ENCODE data around the gene ITGAE.
"Not testable (repeated sequence)": the region's sequence is repeated elsewhere in the genome, so short reads cannot be mapped to it uniquely, and the experiment has no call there.

The ITGAE gene

DNA sequence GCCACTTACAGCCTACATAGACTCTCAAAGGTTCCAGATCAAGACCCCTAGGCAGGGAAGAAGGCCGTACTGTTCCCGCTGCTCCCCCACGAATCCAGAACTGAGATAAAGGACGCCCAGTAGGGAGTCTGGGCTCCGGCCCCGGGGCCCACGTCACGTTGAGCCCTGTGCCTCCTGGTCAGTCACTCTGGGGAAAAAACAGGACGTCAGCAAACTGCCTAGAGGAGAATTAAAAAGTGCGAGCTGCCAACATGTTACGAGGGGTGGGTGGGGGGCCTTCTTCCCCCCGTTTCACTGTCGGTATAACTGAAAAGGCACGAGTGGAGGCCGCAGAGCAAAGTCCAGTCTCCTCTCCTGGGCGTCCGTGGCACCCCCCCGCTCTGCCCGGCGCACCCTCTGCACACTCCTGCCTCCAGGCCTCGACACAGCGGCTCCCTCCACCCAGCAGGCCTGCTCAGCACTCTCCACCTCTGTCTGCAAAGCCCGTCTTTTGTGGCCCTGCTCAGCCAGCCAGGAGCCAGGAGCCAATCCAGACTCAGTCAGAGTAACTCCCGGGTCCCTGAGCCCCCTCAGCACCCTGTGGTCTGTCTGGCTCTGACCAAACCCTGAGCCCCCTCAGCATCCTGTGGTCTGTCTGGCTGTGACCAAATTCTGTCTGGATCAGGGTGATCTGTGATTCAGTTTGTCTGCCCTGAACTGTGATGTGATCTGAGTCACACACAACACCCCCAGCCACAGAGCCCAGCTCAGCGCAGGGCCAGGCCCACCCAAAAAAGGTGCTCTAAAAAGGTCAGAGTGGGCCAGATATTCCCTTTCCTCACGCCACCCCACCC lies 6.2 kb downstream of the ITGAE start:
- no peak for DNase-seq

DNA sequence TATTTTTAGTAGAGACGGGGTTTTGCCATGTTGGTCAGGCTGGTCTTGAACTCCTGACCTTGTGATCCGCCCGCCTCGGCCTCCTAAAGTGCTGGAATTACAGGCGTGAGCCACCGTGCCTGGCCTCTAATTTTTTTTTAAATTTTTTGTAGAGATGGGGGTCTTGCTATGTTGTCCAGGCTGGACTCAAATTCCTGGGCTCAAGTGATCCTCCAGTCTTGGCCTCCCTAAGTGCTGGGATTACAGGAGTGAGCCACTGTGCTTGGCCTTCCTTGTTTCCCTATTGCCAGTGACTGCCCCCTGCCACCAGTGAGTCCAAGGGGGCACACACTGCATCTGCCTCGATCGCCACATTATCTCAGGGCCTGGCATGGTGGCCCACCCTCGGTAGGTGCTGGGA lies 6.8 kb downstream of the ITGAE start:
- DNase-seq = not testable (repeated sequence)

DNA sequence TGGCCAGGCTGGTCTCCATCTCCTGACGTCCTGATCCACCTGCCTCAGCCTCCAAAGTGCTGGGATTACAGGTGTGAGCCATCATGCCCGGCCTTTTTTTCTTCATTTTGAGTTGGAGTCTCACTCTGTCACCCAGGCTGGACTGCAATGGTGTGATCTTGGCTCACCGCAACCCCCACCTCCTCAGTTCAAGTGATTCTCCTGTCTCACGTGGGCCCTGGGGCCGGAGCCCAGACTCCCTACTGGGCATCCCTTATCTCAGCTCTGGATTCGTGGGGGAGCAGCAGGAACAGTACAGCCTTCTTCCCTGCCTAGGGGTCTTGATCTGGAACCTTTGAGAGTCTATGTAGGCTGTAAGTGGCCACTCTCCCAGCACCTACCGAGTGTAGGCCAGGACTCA lies 7.7 kb downstream of the ITGAE start:
- not testable (repeated sequence) for DNase-seq

DNA sequence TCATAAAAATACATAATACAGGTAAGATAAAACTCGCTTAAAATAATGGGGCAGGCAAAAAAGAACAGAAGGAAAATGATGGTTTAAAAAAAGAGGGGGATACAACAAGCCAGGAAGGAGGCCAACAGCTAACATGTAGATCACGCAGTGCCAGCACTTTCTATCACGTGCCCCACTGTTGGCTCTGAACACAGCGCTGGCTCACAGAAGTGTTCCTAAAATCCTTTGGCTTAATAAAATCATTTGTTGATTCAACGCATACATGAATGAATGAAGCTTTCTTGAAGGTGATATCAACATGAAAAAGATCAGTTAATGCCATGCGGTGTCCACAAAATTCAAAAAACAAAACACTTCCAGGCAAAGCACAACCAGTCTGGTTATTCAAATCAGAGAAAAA lies 8.5 kb downstream of the ITGAE start:
- DNase-seq = no peak

DNA sequence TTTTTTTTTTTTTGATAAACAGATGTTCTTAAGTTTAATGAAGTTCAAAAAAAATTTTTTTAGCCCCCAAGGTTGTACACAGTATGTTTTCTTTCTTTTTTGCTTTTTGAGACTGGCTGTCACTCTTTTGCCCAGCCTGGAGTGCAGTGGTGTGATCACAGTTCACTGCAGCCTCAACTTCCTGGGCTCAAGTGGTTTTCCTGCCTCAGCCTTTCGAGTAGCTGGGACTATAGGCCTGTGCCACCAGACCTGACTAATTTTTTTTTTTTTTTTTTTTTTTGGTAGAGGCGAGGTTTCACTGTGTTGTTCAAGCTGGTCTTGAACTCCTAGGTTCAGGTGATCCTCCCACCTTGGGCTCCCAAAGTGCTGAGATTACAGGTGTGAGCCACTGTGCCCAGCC lies 12.8 kb downstream of the ITGAE start:
- DNase-seq = no peak

DNA sequence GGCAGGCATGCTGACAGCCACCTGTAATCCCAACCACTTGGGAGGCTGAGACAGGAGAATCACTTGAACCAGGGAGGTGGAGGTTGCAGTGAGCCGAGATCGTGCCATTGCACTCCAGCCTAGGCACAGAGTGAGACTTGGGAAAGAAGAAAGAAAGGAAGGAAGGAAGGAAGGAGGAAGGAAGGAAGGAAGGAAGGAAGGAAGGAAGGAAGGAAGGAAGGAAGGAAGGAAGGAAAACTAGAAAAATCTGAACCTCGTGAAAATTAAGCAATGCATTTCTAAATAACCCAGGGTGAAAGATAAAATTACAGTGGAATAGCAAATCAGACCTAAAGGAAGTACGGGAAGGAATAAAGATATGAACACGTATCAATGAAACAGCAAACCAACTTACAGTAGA lies 15.7 kb downstream of the ITGAE start:
- not testable (repeated sequence) for DNase-seq

DNA sequence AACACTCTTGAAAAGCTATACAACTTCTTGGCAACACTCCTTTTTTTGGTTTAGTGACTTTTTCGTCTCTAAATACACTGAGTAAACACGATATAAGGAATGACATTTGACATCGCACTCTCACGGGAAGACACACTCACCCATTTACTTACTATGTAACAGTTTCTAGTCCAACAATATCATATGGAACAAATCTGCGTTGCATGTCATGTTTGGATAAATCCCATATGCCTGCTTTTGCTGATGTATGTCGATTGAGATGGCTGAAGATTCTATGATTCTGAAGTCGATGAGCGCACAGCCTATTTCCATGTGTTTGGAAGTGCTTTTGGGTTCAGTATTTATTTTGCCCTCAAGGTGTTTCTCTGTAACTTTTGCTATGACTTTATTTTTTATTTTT lies 18.2 kb downstream of the ITGAE start:
- no peak for DNase-seq

DNA sequence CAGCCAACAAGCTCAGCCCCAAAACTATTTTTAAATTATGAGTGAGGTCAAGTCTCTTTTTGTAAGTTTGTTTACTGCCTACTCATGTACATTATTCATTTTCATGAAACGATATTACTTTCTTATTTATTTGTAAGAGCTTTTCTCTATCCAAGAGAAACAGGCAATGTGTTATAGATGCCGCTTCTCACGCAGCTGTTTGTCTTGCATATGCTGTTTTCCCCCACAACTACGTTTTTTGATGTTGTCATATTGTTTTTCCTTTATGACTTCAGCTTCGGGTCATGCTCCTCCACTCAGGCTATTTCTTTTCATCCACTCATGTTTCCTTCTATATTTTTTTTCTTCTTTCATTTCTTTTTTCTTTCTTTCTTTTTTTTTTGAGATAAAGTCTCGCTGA lies 20.0 kb downstream of the ITGAE start:
- DNase-seq = no peak

DNA sequence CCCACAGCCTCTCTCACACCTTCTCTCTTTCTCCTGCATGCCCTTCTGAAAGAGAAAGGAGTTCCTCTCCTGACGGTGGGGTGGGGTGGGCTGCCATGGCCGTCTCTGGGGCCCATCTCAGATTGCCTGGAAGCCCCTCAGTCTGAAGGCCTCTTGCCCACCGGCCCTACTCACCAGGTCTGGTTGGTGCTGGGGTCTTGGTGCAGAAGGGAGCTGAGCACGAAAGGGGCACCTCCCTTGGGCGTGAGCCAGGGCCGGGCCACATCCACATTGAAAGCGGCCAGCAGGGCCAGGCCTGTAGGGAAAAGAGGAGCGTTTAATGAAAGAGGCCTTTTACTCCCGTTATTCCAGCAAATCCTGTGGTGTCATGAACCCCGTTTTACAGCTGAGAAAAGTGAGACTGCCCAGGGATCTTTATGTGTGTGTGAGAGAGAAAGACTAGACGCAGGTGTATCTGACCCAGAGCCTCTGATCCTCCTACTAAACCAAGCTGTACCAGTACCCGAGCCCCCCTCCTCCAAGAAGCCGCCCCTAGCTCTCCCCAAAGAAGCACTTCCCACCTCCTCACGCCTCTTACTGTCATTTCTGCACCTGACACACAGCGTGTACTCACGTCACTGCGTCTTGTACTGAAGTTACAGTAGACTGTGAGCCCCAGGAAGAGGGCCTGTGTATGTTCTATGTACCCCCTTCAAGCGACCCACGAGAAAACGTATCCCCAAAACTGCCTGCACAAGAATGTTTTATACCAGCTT lies 23.4 kb downstream of the ITGAE start:
- DNase-seq = no peak

DNA sequence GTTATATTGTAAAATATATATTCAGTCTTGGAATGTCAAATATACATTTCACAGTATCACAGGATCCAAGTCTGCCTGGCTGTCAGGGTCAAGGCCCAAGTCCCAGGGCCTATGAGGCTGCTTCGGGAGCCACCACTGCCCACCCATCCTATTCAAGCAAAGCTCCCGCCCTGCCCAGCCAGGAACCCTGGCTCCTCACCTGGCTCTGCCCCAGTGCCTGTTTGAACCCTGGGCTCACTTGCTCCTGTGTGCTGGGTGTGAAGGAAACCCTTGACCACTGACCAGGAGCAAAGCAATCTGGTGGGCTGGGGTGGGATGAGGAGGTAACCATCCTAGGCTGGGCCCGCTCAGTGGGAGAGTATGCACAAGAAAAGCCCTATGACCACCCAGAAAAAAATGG lies 27.0 kb downstream of the ITGAE start:
- no peak for DNase-seq

DNA sequence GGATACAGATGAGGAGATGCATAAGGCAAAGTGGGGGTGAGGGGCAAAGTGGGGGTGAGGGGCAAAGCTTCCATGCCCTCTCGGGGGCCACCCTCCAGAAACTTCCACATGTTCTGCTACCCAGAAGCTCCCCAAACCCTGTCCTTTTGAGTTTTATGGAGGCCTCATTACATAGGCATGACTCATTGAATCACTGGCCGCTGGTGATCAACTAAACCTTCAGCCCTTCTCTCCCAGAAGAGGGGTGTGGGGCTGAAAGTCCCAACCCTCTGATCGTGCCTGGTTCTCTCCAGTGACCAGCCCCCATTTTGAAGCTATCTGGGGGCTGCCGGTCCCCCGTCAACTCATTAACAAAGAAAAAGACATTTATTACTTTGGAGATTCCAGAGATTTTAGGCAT lies 27.5 kb downstream of the ITGAE start:
- no peak for DNase-seq

DNA sequence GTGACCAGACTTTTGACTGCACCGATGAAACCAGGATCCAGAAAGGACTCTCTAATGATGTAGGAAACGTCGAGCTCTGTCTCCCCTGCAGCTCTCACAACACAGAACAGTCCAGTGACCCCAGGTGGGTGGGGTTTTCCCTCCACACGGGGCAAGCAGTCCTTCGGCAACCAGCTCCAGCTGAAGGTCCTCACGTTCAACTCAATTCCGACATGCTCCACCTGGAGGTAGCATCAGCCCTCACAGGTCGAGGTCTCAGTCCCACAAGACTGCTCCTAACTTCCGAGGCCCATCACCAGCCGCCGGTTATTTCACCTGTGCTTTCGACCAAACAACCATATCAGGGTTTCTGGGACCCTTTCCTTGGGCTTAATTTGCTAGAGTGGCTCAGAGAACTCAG lies 28.2 kb downstream of the ITGAE start:
- no peak for DNase-seq

DNA sequence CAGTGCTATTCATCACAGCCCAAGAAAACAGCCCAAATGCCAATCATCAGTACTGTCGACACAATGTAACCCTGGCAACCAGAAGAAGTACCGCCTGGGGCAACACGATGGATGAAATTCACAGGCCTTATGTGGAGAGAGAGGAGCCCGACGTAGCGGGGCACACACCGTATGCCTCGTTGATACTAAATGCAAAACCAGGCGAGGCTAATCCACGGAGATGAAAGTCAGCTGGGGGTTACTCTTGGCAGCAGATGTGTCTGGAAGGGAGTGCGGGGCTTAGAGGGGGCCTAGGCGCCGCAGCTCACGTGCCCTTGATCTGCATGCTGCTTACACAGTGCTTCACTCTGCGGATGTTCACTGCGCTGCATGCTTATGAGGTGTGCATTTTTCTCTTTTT lies 29.8 kb downstream of the ITGAE start:
- DNase-seq = no peak

DNA sequence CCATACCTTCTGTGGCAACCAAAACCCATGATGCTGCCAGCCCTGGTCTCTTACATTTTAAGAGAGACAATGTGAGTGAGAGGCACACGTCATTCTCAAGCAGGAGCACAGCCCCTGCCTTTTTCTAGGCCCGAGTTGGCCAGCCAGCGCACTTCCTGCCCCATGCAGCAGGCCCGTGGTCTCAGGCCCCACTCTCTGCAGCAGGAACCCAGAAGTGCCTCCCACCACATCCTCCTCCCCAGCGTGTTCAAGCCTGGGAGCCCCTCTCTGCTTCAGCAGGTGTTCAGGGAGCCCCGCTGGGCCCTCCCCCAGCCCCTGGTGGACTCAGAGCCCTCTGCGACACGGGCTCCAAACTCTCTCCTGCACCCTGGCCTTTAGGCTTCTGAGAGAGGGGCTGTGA lies 30.5 kb downstream of the ITGAE start:
- DNase-seq = no peak

DNA sequence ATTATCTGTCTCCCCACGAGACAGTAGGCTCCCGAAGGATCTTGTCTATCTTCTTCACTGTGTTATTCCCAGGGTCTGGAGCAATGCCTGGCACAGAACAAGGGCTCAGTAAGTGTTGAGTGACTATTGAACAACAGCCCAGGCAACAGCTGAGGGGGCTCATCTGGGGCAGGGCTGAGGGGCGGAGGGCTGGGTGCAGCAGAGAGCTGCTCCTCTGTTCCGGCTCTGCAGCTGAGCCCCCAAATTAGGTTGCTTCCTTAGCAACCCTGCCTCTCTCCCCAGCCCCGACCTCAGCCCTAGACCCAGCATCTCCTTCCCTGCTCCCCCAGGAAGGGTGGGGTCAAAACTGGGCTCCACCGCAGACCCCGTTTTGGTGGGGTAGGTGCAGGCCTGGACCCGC lies 32.2 kb downstream of the ITGAE start:
- no peak for DNase-seq

DNA sequence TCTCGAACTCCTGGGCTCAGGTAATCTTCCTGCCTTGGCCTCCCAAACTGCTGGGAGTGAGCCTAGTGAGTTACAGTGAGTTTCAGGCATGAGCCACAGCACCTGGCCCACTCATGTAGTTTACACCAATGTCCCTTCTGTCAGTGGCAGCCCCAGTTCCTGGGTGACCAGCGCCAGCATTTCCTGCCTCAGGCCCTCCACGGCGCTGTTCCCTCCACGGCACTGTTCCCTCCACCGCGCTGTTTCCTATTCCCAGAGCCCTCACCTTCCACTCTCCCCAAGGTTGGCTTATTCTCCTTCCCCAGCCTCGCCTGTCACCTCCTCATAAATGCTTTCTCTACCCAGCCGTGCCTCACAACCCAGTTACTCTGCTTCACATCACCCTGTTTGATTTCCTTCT lies 32.6 kb downstream of the ITGAE start:
- no peak for DNase-seq

DNA sequence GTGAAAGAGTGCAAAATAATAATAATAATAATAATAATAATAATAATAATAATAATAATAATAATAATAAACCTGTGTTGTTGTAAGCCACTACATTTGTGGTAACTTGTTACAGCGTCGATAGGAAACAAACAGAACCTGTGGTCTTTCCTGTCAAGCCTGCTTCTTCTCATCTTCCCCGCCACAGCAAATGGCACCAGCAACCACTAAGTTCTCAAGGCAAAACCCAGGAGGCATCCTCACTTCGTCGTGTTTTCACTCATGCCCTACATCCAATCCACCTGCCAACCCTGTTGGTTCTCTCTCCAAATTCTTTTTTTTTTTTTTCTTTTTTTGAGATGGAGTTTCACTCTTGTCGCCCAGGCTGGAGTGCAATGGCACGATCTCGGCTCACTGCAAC lies 34.2 kb downstream of the ITGAE start:
- no peak for DNase-seq

DNA sequence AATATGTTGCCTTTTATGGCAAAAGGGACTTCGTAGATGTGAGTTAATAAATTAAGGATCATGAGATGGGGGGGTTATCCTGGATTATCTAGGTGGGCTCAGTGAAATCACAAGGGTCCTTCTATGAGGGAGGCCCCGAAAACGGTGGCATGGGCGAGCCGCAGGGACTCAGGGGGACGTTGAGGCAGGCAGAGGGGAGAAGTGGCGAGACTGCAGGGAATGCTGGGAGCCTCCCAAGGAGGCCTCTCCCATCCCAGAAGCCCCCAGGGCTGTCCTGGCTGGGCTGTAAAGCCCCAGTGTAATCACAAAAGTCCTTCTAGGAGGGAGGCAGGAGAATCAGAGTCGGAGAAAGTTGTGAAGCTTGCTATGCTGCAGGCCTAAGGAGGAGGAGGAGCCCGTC lies 35.0 kb downstream of the ITGAE start:
- no peak for DNase-seq

DNA sequence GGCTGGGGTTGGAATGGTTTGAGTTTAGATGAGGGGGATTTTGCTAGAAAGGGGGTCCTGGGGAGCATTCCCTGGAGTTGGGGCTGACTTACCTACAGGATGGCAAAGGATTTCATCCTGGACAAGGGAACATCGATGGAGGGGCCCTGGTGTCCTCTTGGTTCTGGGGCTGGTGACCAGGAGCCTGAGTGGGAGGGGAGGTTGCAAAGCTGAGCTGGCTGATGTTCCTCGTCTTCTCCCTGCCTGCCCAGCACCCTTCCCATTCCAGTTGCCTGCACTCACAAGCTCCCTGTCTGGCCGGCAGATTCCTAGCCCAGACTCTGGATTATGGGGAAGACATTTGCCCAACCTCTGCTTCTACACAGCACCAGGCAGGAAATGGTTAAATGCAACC lies 37.2 kb downstream of the ITGAE start:
- DNase-seq = no peak

DNA sequence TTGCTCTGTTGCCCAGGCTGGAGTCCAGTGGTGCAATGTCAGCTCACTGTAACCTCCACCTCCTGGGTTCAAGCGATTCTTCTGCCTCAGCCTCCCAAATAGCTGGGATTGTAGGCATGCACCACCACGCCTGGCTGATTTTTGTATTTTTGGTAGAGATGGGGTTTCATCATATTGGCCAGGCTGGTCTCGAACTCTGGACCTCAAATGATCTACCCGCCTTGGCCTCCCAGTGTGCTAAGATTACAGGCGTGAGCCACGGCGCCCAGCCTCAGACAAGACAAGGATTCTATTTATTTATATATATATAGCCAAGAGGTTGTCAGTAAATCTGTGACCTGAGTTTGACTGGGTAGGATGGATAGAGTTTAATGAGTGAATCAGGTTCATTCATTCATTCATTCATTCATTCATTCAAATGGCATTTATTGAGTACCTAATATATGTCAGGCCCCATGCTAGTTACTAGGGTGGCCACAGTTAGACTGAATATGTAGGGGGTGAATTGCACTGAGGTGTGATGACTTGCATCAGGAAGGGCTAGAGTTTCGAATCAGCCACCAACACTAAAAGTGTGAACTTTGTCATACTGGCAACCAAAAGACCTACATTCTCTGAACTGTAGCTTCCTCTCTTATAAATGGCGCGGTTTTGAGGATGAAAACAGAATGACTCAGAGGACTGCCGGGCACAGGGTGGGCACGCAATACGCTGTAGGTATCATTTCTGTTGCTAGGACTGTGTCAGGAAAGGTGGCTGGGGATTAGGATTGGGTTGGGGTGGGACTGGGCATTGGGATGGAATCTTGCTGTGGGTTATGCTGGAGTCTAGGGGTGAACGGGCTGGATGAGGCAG lies 37.8 kb downstream of the ITGAE start:
- DNase-seq = no peak

DNA sequence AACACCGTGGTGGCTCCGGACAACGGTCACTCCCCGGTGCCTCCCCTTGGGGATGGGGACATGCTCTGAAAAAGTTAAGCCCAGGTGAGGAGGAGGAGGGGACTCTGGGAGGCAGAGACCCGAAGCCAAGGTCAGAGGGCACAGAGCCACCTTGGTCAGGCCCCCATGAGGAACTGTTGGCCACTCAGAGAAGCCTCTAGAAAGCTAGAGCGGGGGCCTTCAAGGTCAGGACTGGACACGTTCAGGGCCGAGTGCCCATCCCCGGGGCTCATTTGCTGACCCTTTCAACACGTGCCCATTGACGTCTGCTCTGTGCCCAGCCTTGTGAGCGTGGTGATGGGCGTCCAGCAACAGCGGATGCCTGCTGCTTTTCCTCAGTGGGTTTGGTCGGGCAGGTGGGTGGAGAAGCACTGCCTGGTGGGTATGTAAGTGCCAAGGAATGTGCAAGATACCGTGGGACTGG lies 39.0 kb downstream of the ITGAE start:
- no peak for DNase-seq

DNA sequence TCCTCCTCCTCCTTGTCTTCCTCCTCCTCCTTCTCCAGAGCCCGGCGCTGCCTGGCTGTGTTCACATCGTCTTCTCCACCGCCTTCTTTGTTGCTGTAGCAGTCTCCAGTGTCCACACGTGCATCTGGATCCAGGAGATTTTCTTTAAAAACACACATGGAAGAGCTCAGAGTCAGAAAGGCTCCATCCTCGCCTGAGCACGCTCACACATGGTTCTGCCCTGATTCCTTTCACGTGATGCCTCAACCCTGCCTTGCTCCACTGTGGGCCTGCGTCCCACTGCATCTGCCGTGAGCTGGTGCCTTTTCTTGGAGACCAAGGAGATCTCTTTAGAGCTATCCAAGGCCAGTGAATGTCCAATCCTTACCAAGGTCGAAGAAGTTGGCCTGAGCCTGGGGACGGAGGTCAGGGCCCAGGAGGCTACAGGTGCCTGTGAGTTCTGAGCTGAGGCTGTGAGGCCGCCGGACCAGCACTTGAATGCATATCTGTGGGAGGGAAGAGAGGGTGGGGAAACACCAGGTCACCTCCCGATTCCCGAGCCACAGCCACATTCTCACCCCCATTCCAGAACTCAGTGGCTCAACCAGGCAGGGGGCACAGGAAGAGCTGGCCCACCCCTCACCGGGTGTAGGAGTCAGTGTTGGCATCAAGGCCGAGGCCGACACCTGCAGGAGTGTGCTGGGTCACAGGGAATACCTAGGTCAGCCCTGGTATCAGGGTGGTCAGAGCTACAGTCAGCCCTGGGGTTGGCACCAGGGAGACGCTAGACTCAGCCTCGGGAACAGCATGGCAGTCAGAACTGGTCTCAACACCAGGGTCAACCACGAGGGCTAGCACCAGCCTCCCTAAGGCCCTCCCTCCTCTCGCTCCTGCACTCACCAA lies 39.7 kb downstream of the ITGAE start:
- DNase-seq = no peak
